DND-41 (cell line): ENCODE results near the gene CHD9NB.
A peak's percentile ranks its signal among the peaks of the same experiment; 100 is the strongest.

Source experiments
- ATAC-seq: fragments of 200-7000 bp; cut with Tn5 transposase; 3 replicates; pipeline ENCODE4 v1.9.1; 2021; ENCODE audit warnings: low read depth; ENCODE audit not compliant: insufficient read depth
- DNase-seq: peaks from one replicate; pipeline ENCODE4 v3.0.0-alpha.2; 2020
- H2AFZ ChIP-seq: 2 replicates; pipeline ENCODE4 v1.6.0; 2012; ENCODE audit warnings: low read depth, low read length
- H3K27ac ChIP-seq: 2 replicates; pipeline ENCODE4 v1.5.1; 2012; ENCODE audit warnings: low read length, inconsistent platforms
- H3K27me3 ChIP-seq: fragments of 200-600 bp; sonication (generic); 2 replicates; pipeline ENCODE4 v1.6.0; 2012; ENCODE audit warnings: low read length, mild to moderate bottlenecking, inconsistent platforms; ENCODE audit not compliant: insufficient read depth, poor library complexity
- H3K36me3 ChIP-seq: 2 replicates; pipeline ENCODE4 v1.5.1; 2012; ENCODE audit warnings: low read length, inconsistent platforms; ENCODE audit not compliant: insufficient read depth
- H3K4me1 ChIP-seq: 2 replicates; pipeline ENCODE4 v1.5.1; 2012; ENCODE audit warnings: mild to moderate bottlenecking, low read length; ENCODE audit not compliant: insufficient read depth
- H3K4me2 ChIP-seq: 2 replicates; pipeline ENCODE4 v1.6.0; 2012; ENCODE audit warnings: mild to moderate bottlenecking, moderate library complexity, low read length, inconsistent platforms; ENCODE audit not compliant: insufficient read depth
- H3K4me3 ChIP-seq, 2 experiments: fragments of 200-600 bp in 1 of 2; shearing (Covaris generic) in 1 of 2; 2 replicates each; pipeline ENCODE4 v1.5.1; 2012 to 2016; ENCODE audit warnings: inconsistent platforms in 2 of 2, low read length in 2 of 2, mild to moderate bottlenecking in 2 of 2, low read depth in 1 of 2, moderate library complexity in 1 of 2
- H3K79me2 ChIP-seq: 2 replicates; pipeline ENCODE4 v1.6.0; 2012; ENCODE audit warnings: low read length, inconsistent platforms; ENCODE audit not compliant: insufficient read depth
- H3K9ac ChIP-seq: 2 replicates; pipeline ENCODE4 v1.6.0; 2012; ENCODE audit warnings: low read depth, mild to moderate bottlenecking, inconsistent platforms, low read length, moderate library complexity
- H3K9me3 ChIP-seq: 2 replicates; pipeline ENCODE4 v1.5.1; 2012; ENCODE audit warnings: low read length, moderate library complexity, mild to moderate bottlenecking, inconsistent platforms; ENCODE audit not compliant: insufficient read depth, severe bottlenecking
- H4K20me1 ChIP-seq: 2 replicates; pipeline ENCODE4 v1.6.0; 2012; ENCODE audit warnings: low read length; ENCODE audit not compliant: insufficient read depth
- EZH2 ChIP-seq: IDR thresholded peaks from 3 replicates; pipeline ENCODE4 v1.6.1; 2012; ENCODE audit warnings: borderline replicate concordance, low read depth, mild to moderate bottlenecking, moderate library complexity, low read length, inconsistent platforms; ENCODE audit not compliant: severe bottlenecking
- TF ChIP-seq, protein P1 (sequence below): IDR thresholded peaks from 2 replicates; pipeline ENCODE4 v1.5.1; 2012; ENCODE audit warnings: borderline replicate concordance, low read length, moderate library complexity, mild to moderate bottlenecking; ENCODE audit not compliant: poor library complexity, severe bottlenecking; ENCODE audit errors: extremely low read depth

The CHD9NB gene

GRCh38 chr16:53061701-53062159 lies 9.0 kb upstream of the CHD9NB start:
- DNase-seq (peak; percentile 35), ATAC-seq (peak; percentile 71)
- Histone ChIP-seq H3K27ac (no peak overlapping the region; the same call in 1 of the 2 replicates), H3K79me2 (peaks cover 96% of the 10 kb centered on the region), H3K27me3 (no peaks in the 10 kb centered on the region), H2AFZ (no peak overlapping the region), H3K4me3 (no peak overlapping the region), H3K36me3 (0 out of 2 replicates have a peak, but pooled peaks cover 5% of the 10 kb centered on the region), H3K9me3 (no peaks in the 10 kb centered on the region), H4K20me1 (peaks cover 13% of the 10 kb centered on the region; the same call in 1 of the 2 replicates), H3K9ac (no peak overlapping the region), H3K4me1 (peaks cover 24% of the 10 kb centered on the region), H3K4me2 (no peak overlapping the region)
- no peak for TF ChIP-seq EZH2
- TF ChIP-seq, protein P1, sequence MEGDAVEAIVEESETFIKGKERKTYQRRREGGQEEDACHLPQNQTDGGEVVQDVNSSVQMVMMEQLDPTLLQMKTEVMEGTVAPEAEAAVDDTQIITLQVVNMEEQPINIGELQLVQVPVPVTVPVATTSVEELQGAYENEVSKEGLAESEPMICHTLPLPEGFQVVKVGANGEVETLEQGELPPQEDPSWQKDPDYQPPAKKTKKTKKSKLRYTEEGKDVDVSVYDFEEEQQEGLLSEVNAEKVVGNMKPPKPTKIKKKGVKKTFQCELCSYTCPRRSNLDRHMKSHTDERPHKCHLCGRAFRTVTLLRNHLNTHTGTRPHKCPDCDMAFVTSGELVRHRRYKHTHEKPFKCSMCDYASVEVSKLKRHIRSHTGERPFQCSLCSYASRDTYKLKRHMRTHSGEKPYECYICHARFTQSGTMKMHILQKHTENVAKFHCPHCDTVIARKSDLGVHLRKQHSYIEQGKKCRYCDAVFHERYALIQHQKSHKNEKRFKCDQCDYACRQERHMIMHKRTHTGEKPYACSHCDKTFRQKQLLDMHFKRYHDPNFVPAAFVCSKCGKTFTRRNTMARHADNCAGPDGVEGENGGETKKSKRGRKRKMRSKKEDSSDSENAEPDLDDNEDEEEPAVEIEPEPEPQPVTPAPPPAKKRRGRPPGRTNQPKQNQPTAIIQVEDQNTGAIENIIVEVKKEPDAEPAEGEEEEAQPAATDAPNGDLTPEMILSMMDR: no peak

- no peak overlapping the region for H3K4me3 ChIP-seq
- no peak for DNase-seq
- H3K9me3 ChIP-seq: no peaks in the 10 kb centered on the region
- no peak overlapping the region for H2AFZ ChIP-seq
- peaks cover 28% of the 10 kb centered on the region for H3K4me1 ChIP-seq
- no peak overlapping the region for H3K4me2 ChIP-seq
- no peaks in the 10 kb centered on the region for H3K27me3 ChIP-seq
- 0 out of 2 replicates have a peak, but pooled peaks cover 2% of the 10 kb centered on the region for H3K36me3 ChIP-seq
- no peak for TF ChIP-seq EZH2
- TF ChIP-seq, protein P1: no peak
- H3K79me2 ChIP-seq: peaks cover 96% of the 10 kb centered on the region
- no peak overlapping the region for H3K9ac ChIP-seq
- no peak overlapping the region for H3K27ac ChIP-seq
- peaks cover 10% of the 10 kb centered on the region; the same call in 1 of the 2 replicates for H4K20me1 ChIP-seq
- ATAC-seq: no peak
Measured at GRCh38 chr16:53061256-53061655, 8.6 kb upstream of the CHD9NB start.

- H3K27me3 ChIP-seq: no peaks in the 10 kb centered on the region
- no peak for TF ChIP-seq EZH2
- TF ChIP-seq, protein P1: no peak
- H3K4me2 ChIP-seq: no peak overlapping the region
- H3K79me2 ChIP-seq: peaks cover 95% of the 10 kb centered on the region
- H3K9me3 ChIP-seq: no peaks in the 10 kb centered on the region
- H3K27ac ChIP-seq: no peak overlapping the region
- H3K4me1 ChIP-seq: peaks cover 40% of the 10 kb centered on the region
- H3K36me3 ChIP-seq: 0 out of 2 replicates have a peak, but pooled peaks cover 2% of the 10 kb centered on the region
- ATAC-seq (no peak), DNase-seq (no peak)
- H4K20me1 ChIP-seq: peaks cover 5% of the 10 kb centered on the region; the same call in 1 of the 2 replicates
- H2AFZ ChIP-seq: no peak overlapping the region
- no peak overlapping the region for H3K4me3 ChIP-seq
- H3K9ac ChIP-seq: no peak overlapping the region
Measured at GRCh38 chr16:53059672-53060071, 7.0 kb upstream of the CHD9NB start.
